Measurements from ENCODE around the gene ATF7IP2.

- TF ChIP-seq BACH2 (CRISPR knock-in tag; IDR thresholded peaks at IDR 0.05; ENCODE audit: borderline replicate concordance) (no peak), ZC3H10 (CRISPR knock-in tag; IDR thresholded peaks at IDR 0.05) (no peak), GLIS3 (CRISPR knock-in tag; IDR thresholded peaks at IDR 0.05) (no peak), ZFP3 (CRISPR knock-in tag; IDR thresholded peaks at IDR 0.05) (no peak), CREB5 (CRISPR knock-in tag; IDR thresholded peaks at IDR 0.05; ENCODE audit: low read depth) (no peak), PATZ1 (CRISPR knock-in tag; IDR thresholded peaks at IDR 0.05; ENCODE audit: borderline replicate concordance) (no peak)
These were observed 33.8 kb downstream of the ATF7IP2 start for GRCh38 chr16:10419701-10420100.
